MCF 10A (cell line): ENCODE data around the gene IGSF9B. TPM values are rescaled to one million over a fixed set of nuclear protein-coding genes. Genes with fewer than 3 reads are reported as not detected.

Source experiments
- BruUV-seq: library from RNA; stranded (reverse); fragments of 400-500 nt; replicated peaks from 2 replicates; lab custom pipeline; 2021; lab: Mats Ljungman, UMichigan
- CTCF ChIA-PET: fragments of 300-600 bp; sonication (Branson Sonifier 250); formaldehyde crosslinking; extraction: SDS; loops from one replicate; lab custom pipeline; 2021; ENCODE audit warnings: antibody characterized with exemption, inconsistent platforms; lab: Yijun Ruan, JAX
- POLR2A ChIA-PET: fragments of 300-600, 350-650 bp; sonication (Branson Sonifier 250); formaldehyde crosslinking; extraction: SDS; loops from one replicate; lab custom pipeline; 2020; ENCODE audit warnings: antibody characterized with exemption, inconsistent platforms; lab: Yijun Ruan, JAX
- DNase-seq: peaks from one replicate; pipeline ENCODE4 v3.0.0-alpha.2; 2018; ENCODE audit not compliant: unreplicated experiment
- H3K27ac Mint-ChIP-seq: one replicate; pipeline ENCODE4 v1.8.0; 2022; ENCODE audit warnings: mild to moderate bottlenecking, low read depth, mixed read lengths; ENCODE audit not compliant: unreplicated experiment
- H3K27me3 Mint-ChIP-seq: one replicate; pipeline ENCODE4 v1.8.0; 2022; ENCODE audit warnings: mixed read lengths; ENCODE audit not compliant: insufficient read depth, unreplicated experiment
- H3K36me3 Mint-ChIP-seq: one replicate; pipeline ENCODE4 v1.8.0; 2022; ENCODE audit warnings: mild to moderate bottlenecking, moderate library complexity, mixed read lengths; ENCODE audit not compliant: insufficient read depth, unreplicated experiment
- H3K4me1 Mint-ChIP-seq: one replicate; pipeline ENCODE4 v1.8.0; 2022; ENCODE audit warnings: mixed read lengths; ENCODE audit not compliant: insufficient read depth, unreplicated experiment
- H3K4me3 Mint-ChIP-seq: one replicate; pipeline ENCODE4 v1.8.0; 2022; ENCODE audit warnings: mild to moderate bottlenecking, moderate library complexity, mixed read lengths; ENCODE audit not compliant: unreplicated experiment
- H3K9me3 Mint-ChIP-seq: one replicate; pipeline ENCODE4 v1.8.0; 2022; ENCODE audit warnings: mixed read lengths; ENCODE audit not compliant: unreplicated experiment
- intact Hi-C: fragments of 100-400 bp; cut with micrococcal nuclease; formaldehyde crosslinking; loops from 2 replicates; pipeline ENCODE4 v1.14.1; 2022
- total RNA-seq: library from RNA; stranded (reverse); gene quantifications from 2 replicates; pipeline ENCODE4 v1.2.3, GENCODE V29; 2022
- TF ChIP-seq, protein P1 (sequence below): fragments of 200-600 bp; IDR thresholded peaks from one replicate; pipeline ENCODE4 v1.8.0; 2022; ENCODE audit warnings: antibody characterized with exemption, mild to moderate bottlenecking; ENCODE audit not compliant: unreplicated experiment

Gene IGSF9B
- total RNA-seq, 1 experiment from 2014 or later, result 13.9 TPM

DNA sequence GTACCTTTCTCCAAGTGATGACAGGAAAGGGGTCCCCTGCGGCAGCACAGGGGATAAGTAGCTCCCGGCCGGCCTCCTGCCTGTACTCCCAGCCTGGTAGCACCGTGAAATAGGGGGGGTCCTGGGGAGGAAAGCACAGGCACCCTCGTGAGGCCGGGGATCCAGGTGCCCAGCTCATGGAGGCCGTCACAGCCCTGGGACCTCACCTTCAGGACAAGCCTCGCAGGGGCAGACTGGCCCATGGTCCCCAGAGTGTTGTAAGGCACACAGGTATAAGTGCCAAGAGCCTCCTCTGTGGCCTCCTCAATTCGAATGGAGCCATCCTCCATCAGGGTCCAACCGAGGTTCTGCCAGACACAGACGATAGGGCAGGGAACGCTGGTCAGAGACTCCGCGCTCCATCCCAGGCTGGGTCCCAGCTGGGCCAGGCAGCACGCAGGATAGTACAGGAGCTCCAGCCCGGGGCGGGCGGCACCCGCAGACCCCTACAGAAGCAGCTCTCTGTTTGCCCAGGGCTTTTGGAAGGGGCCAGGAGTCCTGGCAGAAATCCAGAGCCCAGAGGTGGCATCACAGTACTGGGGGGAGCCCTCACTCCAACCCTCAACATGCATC, 25.2 kb downstream of the IGSF9B start:
- H3K9me3 Mint-ChIP-seq, result no peaks in the 10 kb centered on the region
- DNase-seq, result no peak
- peaks cover 29% of the 10 kb centered on the region for H3K4me1 Mint-ChIP-seq
- H3K4me3 Mint-ChIP-seq, result no peak overlapping the region
- no peaks in the 10 kb centered on the region for H3K27me3 Mint-ChIP-seq
- no peak overlapping the region for H3K27ac Mint-ChIP-seq
- peaks cover 21% of the 10 kb centered on the region for H3K36me3 Mint-ChIP-seq
- no TSS peak for BruUV-seq
- POLR2A ChIA-PET, result no interaction called here
- intact Hi-C loops, result no loop called here
- CTCF ChIA-PET, result interaction anchor here (0.7 kb wide), 1 partner anchor 85 kb away, joined by 3 read pairs; no protein-coding TSS in a partner anchor
- TF ChIP-seq, protein P1, sequence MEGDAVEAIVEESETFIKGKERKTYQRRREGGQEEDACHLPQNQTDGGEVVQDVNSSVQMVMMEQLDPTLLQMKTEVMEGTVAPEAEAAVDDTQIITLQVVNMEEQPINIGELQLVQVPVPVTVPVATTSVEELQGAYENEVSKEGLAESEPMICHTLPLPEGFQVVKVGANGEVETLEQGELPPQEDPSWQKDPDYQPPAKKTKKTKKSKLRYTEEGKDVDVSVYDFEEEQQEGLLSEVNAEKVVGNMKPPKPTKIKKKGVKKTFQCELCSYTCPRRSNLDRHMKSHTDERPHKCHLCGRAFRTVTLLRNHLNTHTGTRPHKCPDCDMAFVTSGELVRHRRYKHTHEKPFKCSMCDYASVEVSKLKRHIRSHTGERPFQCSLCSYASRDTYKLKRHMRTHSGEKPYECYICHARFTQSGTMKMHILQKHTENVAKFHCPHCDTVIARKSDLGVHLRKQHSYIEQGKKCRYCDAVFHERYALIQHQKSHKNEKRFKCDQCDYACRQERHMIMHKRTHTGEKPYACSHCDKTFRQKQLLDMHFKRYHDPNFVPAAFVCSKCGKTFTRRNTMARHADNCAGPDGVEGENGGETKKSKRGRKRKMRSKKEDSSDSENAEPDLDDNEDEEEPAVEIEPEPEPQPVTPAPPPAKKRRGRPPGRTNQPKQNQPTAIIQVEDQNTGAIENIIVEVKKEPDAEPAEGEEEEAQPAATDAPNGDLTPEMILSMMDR, result no peak

DNA sequence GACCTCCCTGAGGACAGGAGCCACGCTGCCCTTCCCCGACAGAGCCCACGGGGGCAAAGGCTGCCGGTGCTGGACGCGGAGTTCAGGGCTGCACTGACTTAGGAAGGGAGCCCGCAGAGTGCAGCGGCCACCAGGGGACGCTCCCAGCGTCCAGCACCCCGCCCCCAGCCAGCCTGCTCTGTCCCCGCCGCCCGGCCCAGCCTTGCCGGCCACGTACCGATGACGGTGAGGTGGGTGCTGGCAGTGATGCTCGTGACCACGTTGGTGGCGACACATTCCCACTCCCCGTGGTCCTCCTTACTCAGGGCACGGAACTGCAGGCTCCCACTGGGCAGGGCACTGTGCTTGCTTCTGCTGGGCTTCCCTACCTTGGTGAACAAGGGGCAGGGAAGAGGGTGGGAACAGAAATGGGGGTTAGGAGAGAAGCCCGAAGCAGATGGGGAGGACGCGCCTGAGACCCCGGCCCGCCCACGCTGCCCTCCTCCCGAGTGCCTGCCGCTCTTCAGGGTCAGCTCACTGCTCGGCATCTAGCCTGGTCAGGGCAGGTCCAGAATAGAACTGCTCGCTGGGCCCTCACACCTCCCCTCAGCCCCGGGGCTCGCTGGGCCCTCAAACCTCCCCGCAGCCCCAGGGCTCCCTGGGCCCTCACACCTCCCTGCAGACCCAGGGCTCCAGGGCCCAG, 25.9 kb downstream of the IGSF9B start:
- CTCF ChIA-PET, result interaction anchor here (0.7 kb wide), 1 partner anchor 86 kb away, joined by 3 read pairs; no protein-coding TSS in a partner anchor
- no TSS peak for BruUV-seq
- POLR2A ChIA-PET, result no interaction called here
- peaks cover 15% of the 10 kb centered on the region for H3K36me3 Mint-ChIP-seq
- TF ChIP-seq, protein P1, result peak; percentile 27
- no peaks in the 10 kb centered on the region for H3K9me3 Mint-ChIP-seq
- DNase-seq, result no peak
- H3K4me1 Mint-ChIP-seq, result peaks cover 29% of the 10 kb centered on the region
- intact Hi-C loops, result no loop called here
- H3K4me3 Mint-ChIP-seq, result no peak overlapping the region
- H3K27ac Mint-ChIP-seq, result no peak overlapping the region
- no peaks in the 10 kb centered on the region for H3K27me3 Mint-ChIP-seq

DNA sequence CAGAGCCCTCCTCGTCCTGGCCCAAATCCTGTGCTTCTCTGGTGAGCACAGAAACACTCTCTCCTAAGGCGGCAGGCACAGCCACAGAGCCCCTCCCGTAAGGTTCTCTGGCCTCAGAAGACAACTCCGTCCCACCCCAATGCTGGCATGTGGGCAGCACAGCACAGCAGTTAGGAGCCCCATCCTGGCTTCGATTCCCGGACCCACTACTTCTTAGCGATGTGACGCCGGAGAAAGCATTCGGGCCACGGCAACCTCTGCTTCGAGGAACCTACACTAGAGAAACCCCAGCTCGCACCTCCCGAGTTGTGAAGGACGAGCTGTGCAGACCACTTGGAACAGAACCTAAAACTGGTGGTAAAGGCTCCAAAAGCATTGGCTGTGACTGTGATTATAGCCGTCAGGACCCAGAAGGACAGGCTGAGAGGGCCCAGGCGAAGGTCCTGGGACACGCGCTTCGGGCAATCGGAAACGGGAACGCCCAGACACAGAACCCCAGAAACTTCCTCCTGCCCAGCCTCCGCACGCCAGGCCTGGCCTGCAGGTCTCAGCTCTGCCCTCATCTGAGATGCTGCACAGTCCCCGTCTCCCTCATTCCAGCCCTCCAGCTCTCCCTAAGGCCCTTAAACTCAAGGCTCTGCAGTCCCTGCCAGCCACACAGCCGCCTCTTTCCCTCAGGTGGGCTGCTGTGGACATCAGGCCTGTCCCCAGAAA, 26.6 kb downstream of the IGSF9B start:
- no peak overlapping the region for H3K4me3 Mint-ChIP-seq
- TF ChIP-seq, protein P1, result no peak
- H3K9me3 Mint-ChIP-seq, result no peaks in the 10 kb centered on the region
- ChIA-PET CTCF (no interaction called here), POLR2A (no interaction called here)
- BruUV-seq, result no TSS peak
- DNase-seq, result no peak
- H3K27ac Mint-ChIP-seq, result peak overlapping the region; percentile 71
- intact Hi-C loops, result no loop called here
- H3K4me1 Mint-ChIP-seq, result peaks cover 28% of the 10 kb centered on the region
- H3K36me3 Mint-ChIP-seq, result peaks cover 17% of the 10 kb centered on the region
- no peaks in the 10 kb centered on the region for H3K27me3 Mint-ChIP-seq
